Stimulated activated memory B cell treated with anti-CD40 and anti-IgM and Interleukin-4, amounts not matched to agents 10 μg/mL and 1 μg/mL and 100 μg/mL, for 72 hours (primary cell): ENCODE measurements around the gene CSNK2A3.
"Not testable (repeated sequence)": the region's sequence is repeated elsewhere in the genome, so short reads cannot be mapped to it uniquely, and the experiment has no call there.

ENCODE experiments used
- ATAC-seq: fragments of 150-1000 bp; cut with Tn5 transposase; 2 replicates; pipeline ENCODE4 v1.10.0; 2021
- H3K27ac Mint-ChIP-seq: one replicate; pipeline ENCODE4 v1.8.0; 2022; ENCODE audit warnings: mild to moderate bottlenecking, mixed read lengths
- H3K27me3 Mint-ChIP-seq: one replicate; pipeline ENCODE4 v1.8.0; 2022; ENCODE audit warnings: mixed read lengths
- H3K36me3 Mint-ChIP-seq: one replicate; pipeline ENCODE4 v1.8.0; 2022; ENCODE audit warnings: mixed read lengths
- H3K4me1 Mint-ChIP-seq: one replicate; pipeline ENCODE4 v1.8.0; 2022; ENCODE audit warnings: mixed read lengths
- H3K4me3 Mint-ChIP-seq: one replicate; pipeline ENCODE4 v1.8.0; 2022; ENCODE audit warnings: mild to moderate bottlenecking, moderate library complexity, mixed read lengths
- H3K9me3 Mint-ChIP-seq: one replicate; pipeline ENCODE4 v1.8.0; 2022; ENCODE audit warnings: mixed read lengths

Gene CSNK2A3

DNA sequence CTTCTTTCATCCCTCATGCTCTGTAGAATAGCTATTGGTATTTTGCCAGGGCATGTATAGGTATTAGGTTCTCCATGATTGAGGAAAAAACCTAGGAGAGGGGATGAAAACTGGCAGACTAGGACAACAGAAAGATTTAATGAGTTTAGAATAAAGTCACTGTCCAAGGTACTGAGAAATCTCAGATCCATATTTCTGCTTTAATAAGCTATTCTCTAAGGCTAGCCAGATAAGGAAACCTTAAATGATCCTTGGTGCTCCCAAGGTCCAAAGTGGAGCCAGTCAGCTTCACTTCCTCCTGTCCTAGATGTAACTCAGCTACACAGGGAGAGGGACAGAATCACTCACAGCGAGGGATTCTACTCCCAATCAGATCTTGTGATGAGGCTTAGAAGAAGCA is 13.7 kb upstream of the CSNK2A3 start:
- Mint-ChIP-seq H3K4me1 (peaks cover 11% of the 10 kb centered on the region), H3K9me3 (peaks cover 16% of the 10 kb centered on the region), H3K36me3 (no peaks in the 10 kb centered on the region), H3K27ac (no peak overlapping the region), H3K27me3 (peaks cover 19% of the 10 kb centered on the region), H3K4me3 (no peak overlapping the region)
- no peak for ATAC-seq

DNA sequence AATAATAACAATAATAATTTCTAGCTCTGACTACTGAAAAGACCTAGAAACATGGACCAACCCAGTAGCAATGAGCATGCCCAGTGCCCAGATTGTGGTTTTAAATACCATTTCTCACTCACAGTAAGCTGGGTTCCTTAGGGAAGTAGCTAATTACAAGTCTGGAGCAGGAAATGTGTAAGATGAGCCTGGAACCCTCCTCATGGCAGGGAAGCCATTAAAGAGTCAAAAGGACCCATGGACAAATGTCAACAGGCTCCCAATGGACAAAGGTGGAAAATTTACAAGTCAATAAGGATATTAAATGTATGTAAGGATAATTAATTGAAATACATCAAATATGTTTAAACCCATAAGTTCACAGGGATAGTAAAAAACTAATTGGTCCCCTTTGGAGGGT is 10.6 kb upstream of the CSNK2A3 start:
- H3K36me3 Mint-ChIP-seq, result no peaks in the 10 kb centered on the region
- peaks cover 9% of the 10 kb centered on the region for H3K27me3 Mint-ChIP-seq
- no peaks in the 10 kb centered on the region for H3K4me1 Mint-ChIP-seq
- peaks cover 10% of the 10 kb centered on the region for H3K9me3 Mint-ChIP-seq
- no peak for ATAC-seq
- no peak overlapping the region for H3K27ac Mint-ChIP-seq
- H3K4me3 Mint-ChIP-seq, result no peak overlapping the region

DNA sequence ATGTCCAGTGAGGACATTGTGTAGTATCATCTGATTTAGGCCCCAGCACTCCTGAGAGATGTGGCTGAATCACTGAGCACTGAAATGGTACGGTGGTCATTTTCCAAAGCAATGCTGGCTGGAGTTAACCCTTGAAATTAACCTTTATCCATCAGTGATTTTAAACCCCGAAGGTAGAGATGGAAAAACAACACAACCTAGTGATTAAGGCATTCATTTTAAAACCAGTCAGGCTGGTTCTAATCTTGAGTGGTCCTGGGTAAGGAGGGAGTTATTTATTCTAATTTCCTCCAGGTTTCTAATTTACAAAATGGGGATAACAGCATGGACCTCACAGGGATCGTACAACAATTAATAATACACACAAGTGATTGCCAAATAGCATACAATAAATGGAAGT is 6.6 kb upstream of the CSNK2A3 start:
- Mint-ChIP-seq H3K4me3 (no peak overlapping the region), H3K27ac (no peak overlapping the region), H3K36me3 (no peaks in the 10 kb centered on the region), H3K9me3 (no peaks in the 10 kb centered on the region), H3K4me1 (no peaks in the 10 kb centered on the region), H3K27me3 (peaks cover 9% of the 10 kb centered on the region)
- ATAC-seq, result no peak

DNA sequence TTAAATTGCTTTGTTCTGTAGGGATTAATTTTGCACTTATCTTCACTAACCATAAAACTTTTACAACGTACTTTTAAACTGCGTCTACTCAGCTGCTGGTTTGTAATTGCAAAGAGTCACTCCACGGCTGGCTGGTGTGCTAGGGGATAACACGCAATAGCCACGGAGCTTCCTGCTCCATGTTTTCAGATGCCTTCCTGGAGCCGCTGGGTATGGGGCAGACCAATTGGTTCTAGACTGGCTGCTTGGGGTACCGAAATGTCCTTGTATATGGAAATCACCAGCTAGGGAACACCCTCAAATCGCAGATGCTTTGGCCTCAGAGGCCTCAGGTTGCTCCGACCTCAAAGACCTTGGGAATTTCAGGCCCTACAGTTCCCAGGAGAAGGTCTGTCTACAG is 3.8 kb upstream of the CSNK2A3 start:
- Mint-ChIP-seq H3K4me1 (no peaks in the 10 kb centered on the region), H3K27ac (no peak overlapping the region), H3K9me3 (no peaks in the 10 kb centered on the region), H3K36me3 (no peaks in the 10 kb centered on the region), H3K27me3 (peaks cover 1% of the 10 kb centered on the region), H3K4me3 (no peak overlapping the region)
- ATAC-seq, result no peak

DNA sequence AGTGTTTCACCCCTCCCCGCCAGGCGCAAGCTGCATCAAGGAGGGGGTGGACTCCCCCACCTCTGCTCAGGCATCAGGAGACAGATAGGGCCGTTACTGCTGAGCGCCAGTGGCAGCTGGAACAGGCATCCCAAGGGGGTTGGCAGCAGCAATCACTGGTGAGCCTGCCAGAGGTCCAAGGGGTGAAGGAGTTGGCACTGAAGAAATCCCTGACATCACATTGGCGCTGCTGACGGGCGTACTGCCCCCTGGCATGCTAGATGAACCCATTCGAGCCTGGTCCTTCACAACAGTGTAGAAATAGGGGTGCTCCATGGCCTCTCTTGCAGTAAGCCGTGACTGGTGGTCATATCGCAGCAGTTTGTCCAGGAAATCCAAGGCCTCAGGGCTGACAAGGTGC is 1.2 kb downstream of the CSNK2A3 start:
- not testable (repeated sequence) for H3K27ac Mint-ChIP-seq, H3K4me3 Mint-ChIP-seq, H3K36me3 Mint-ChIP-seq, H3K27me3 Mint-ChIP-seq, H3K4me1 Mint-ChIP-seq, H3K9me3 Mint-ChIP-seq, ATAC-seq

DNA sequence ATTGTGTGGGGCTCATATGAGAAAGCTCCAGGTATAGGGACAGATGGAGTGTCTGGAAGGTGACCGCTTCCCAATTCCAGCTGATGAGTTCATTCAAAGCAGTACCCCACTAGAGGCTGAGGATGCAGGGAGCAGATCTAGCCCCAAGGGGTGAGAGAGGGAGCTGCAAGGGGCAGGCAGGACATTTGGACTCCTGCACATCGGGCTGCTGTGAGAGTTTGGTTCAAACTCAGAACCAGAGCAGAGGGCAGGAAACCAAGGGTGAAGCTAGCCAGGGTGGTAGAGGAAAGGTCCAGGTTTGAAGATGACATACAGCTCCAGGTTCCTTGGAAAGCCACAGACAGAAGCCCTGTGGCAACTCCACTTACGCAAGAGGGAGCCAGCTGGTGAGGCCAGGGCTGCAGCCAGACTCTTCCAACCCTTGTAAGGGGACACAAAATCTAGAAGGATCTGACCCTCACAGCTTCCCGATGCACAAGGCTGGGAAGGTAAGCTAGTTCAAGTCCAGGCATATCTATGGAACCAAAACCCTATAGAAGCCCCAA is 1.9 kb downstream of the CSNK2A3 start:
- H3K4me1 Mint-ChIP-seq, result no peaks in the 10 kb centered on the region
- H3K36me3 Mint-ChIP-seq, result no peaks in the 10 kb centered on the region
- H3K27ac Mint-ChIP-seq, result no peak overlapping the region
- H3K27me3 Mint-ChIP-seq, result no peaks in the 10 kb centered on the region
- H3K9me3 Mint-ChIP-seq, result no peaks in the 10 kb centered on the region
- no peak for ATAC-seq
- H3K4me3 Mint-ChIP-seq, result no peak overlapping the region

GRCh38 chr11:11349870-11350337 is 3.1 kb downstream of the CSNK2A3 start:
- Mint-ChIP-seq H3K9me3 (no peaks in the 10 kb centered on the region), H3K4me3 (no peak overlapping the region), H3K27ac (no peak overlapping the region), H3K36me3 (no peaks in the 10 kb centered on the region), H3K4me1 (no peaks in the 10 kb centered on the region), H3K27me3 (peaks cover 8% of the 10 kb centered on the region)
- ATAC-seq, result no peak

DNA sequence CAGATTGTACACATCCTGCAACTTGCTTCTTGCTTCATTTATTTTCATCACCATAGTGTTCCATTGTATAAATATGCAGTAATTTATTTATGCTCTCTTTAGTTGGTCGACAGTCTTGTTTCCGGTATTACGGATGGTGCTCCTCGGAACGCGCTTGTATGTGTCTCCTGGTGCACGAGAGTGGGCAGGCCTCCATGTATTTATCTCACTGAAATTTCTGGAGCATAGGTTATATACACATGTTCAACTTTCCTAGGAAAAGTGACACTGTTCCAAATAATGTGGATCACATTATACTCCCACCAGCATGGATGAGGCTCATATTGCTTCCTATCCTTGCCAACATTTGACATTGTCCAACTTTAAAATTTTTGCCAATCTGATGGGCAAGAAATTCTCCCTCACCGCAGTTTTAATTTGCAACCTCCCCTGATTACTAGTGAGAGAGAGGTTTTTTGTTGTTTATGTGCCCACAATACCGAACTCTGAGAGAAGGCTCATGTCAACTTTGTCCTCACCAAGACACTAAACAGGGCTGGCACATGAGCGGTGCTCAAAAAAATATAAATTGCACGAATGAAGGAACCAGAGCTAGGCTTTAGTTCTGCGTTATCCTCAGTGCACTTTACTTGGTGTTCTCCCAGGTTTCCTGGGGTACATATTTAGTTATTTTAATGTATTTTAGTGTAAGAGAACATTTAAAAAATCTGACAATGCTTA is 3.8 kb downstream of the CSNK2A3 start:
- Mint-ChIP-seq H3K9me3 (no peaks in the 10 kb centered on the region), H3K36me3 (no peaks in the 10 kb centered on the region), H3K27me3 (peaks cover 8% of the 10 kb centered on the region), H3K4me3 (no peak overlapping the region), H3K4me1 (peaks cover 2% of the 10 kb centered on the region), H3K27ac (no peak overlapping the region)
- no peak for ATAC-seq

GRCh38 chr11:11348303-11348702 is 4.7 kb downstream of the CSNK2A3 start:
- H3K4me3 Mint-ChIP-seq, result no peak overlapping the region
- no peak overlapping the region for H3K27ac Mint-ChIP-seq
- H3K36me3 Mint-ChIP-seq, result no peaks in the 10 kb centered on the region
- H3K9me3 Mint-ChIP-seq, result no peaks in the 10 kb centered on the region
- no peak for ATAC-seq
- H3K4me1 Mint-ChIP-seq, result peaks cover 6% of the 10 kb centered on the region
- H3K27me3 Mint-ChIP-seq, result peaks cover 8% of the 10 kb centered on the region

- Mint-ChIP-seq H3K36me3 (no peaks in the 10 kb centered on the region), H3K27me3 (peaks cover 8% of the 10 kb centered on the region), H3K4me3 (no peak overlapping the region), H3K27ac (no peak overlapping the region), H3K9me3 (no peaks in the 10 kb centered on the region), H3K4me1 (peaks cover 6% of the 10 kb centered on the region)
- no peak for ATAC-seq
Observed at GRCh38 chr11:11347592-11347991, 5.5 kb downstream of the CSNK2A3 start.

DNA sequence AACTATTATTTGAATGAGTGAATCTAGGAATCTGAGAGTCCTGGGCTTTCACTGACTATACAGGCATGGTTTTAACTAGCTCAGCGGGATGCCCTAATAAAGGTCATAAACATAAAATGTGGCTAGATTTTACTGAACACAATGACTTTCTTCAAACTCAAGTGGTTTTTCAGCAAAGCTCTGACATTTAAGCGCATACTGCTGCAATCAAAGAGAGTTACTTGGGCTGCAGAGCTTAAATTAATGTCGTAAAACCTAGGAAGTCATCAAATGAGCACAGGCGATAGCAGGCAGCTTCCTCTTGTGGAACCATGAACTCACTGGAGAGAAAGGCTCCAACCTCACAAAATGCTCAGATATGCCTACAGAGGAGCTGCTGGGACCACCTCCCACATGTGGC is 6.7 kb downstream of the CSNK2A3 start:
- H3K9me3 Mint-ChIP-seq, result no peaks in the 10 kb centered on the region
- H3K4me3 Mint-ChIP-seq, result no peak overlapping the region
- no peak overlapping the region for H3K27ac Mint-ChIP-seq
- H3K4me1 Mint-ChIP-seq, result peaks cover 6% of the 10 kb centered on the region
- peaks cover 8% of the 10 kb centered on the region for H3K27me3 Mint-ChIP-seq
- H3K36me3 Mint-ChIP-seq, result no peaks in the 10 kb centered on the region
- ATAC-seq, result no peak

- Mint-ChIP-seq H3K4me1 (peaks cover 6% of the 10 kb centered on the region), H3K9me3 (no peaks in the 10 kb centered on the region), H3K4me3 (no peak overlapping the region), H3K36me3 (no peaks in the 10 kb centered on the region), H3K27me3 (peaks cover 8% of the 10 kb centered on the region), H3K27ac (no peak overlapping the region)
- ATAC-seq, result no peak
Observed at GRCh38 chr11:11345099-11345498, 8.0 kb downstream of the CSNK2A3 start.

GRCh38 chr11:11344045-11344444 is 9.0 kb downstream of the CSNK2A3 start:
- no peak overlapping the region for H3K27ac Mint-ChIP-seq
- no peak overlapping the region for H3K4me3 Mint-ChIP-seq
- peak; percentile 73 for ATAC-seq
- no peaks in the 10 kb centered on the region for H3K36me3 Mint-ChIP-seq
- H3K27me3 Mint-ChIP-seq, result peaks cover 8% of the 10 kb centered on the region
- peaks cover 6% of the 10 kb centered on the region for H3K4me1 Mint-ChIP-seq
- no peaks in the 10 kb centered on the region for H3K9me3 Mint-ChIP-seq

DNA sequence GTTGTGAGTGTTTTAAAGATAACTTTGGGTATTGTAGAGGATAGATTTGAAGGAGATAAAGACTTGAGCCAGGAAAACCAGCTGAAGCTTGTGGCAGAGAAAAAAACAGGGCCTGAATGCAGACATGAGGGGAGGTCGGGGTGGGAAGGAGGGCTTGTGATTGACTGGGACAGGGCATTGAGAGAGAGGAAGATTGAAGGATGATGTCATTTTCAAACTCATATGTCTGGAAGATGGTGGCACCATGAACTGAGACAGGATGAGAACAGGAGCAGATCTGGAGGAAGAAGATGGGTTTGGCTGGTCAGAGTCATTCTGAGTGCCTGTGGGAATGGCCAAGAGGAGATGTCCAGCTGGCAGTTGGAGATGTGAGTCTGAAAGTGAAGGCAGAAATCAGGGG is 14.7 kb downstream of the CSNK2A3 start:
- H3K27ac Mint-ChIP-seq, result no peak overlapping the region
- no peaks in the 10 kb centered on the region for H3K36me3 Mint-ChIP-seq
- no peaks in the 10 kb centered on the region for H3K9me3 Mint-ChIP-seq
- peaks cover 20% of the 10 kb centered on the region for H3K27me3 Mint-ChIP-seq
- no peak overlapping the region for H3K4me3 Mint-ChIP-seq
- H3K4me1 Mint-ChIP-seq, result no peaks in the 10 kb centered on the region
- no peak for ATAC-seq

DNA sequence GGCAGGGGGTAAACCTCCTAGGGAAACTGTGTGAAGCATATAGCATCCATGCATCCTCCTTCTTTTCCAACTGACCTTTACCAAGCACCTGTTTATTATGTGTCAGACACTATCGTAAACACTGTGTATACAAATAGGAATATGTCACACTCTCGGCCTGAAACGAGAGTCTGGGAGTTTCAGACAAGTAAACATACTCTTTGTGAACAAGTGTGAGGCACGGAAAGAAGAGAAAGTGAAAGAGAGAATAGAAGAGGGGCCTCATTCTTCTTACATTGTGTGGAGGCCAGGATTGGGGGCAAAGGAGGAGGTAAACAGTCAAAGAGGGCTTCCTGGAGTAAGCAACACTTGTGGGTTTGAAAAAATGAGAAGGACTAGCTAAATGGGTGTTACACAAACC is 16.4 kb downstream of the CSNK2A3 start:
- no peak for ATAC-seq

DNA sequence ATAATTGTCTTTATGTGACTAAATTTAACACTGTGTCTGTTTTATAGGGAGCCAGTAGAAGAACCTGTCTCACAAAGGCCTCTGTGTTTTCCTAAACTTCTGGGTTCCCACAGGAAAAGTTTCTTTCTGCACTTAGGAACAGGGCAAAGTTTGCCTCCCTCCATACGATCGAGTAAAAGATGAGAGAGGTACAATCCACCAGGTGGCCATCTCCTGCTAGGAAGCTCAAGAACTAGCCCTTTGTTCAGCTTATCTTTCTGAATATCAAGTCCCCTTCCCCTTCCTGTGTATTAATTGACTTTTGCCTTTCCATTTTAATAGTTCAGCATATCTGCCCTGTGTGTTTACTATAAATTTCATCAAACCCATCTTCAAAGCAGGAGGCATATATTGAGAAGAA is 18.0 kb downstream of the CSNK2A3 start:
- Mint-ChIP-seq H3K36me3 (no peaks in the 10 kb centered on the region), H3K9me3 (no peaks in the 10 kb centered on the region), H3K27me3 (peaks cover 20% of the 10 kb centered on the region), H3K4me1 (no peaks in the 10 kb centered on the region), H3K27ac (no peak overlapping the region), H3K4me3 (no peak overlapping the region)
- no peak for ATAC-seq

More for the DNA sequence above, 16.4 kb downstream of the CSNK2A3 start:
- Mint-ChIP-seq H3K27me3 (peaks cover 20% of the 10 kb centered on the region), H3K27ac (no peak overlapping the region), H3K9me3 (no peaks in the 10 kb centered on the region), H3K4me3 (no peak overlapping the region), H3K36me3 (no peaks in the 10 kb centered on the region), H3K4me1 (no peaks in the 10 kb centered on the region)
